Nephron (organoid): ENCODE results near the gene CASS4.
A peak's percentile ranks its signal among the peaks of the same experiment; 100 is the strongest.

Source experiments
- H3K27ac Mint-ChIP-seq, 3 experiments: 2 replicates each; pipeline ENCODE4 v1.8.0; 2020; ENCODE audit warnings: mixed read lengths in 3 of 3, mild to moderate bottlenecking in 2 of 3, moderate library complexity in 1 of 3
- H3K27me3 Mint-ChIP-seq: 2 replicates; pipeline ENCODE4 v1.8.0; 2021; ENCODE audit warnings: low read depth, mild to moderate bottlenecking, moderate library complexity, mixed read lengths
- H3K36me3 Mint-ChIP-seq: 2 replicates; pipeline ENCODE4 v1.8.0; 2020; ENCODE audit warnings: low read depth, mixed read lengths
- H3K4me1 Mint-ChIP-seq: 2 replicates; pipeline ENCODE4 v1.8.0; 2020; ENCODE audit warnings: mixed read lengths
- H3K4me3 Mint-ChIP-seq, 3 experiments: 2 replicates each; pipeline ENCODE4 v1.8.0; 2020; ENCODE audit warnings: mild to moderate bottlenecking in 3 of 3, mixed read lengths in 3 of 3, moderate library complexity in 2 of 3
- H3K9me3 Mint-ChIP-seq: 2 replicates; pipeline ENCODE4 v1.8.0; 2020; ENCODE audit warnings: mixed read lengths
- CTCF ChIP-seq, 3 experiments: fragments of 200-600 bp; sonication (generic); IDR thresholded peaks; one replicate each; pipeline ENCODE4 v1.5.0; 2021; ENCODE audit warnings: antibody characterized with exemption in 3 of 3; ENCODE audit not compliant: unreplicated experiment in 3 of 3

CASS4 gene

GRCh38 chr20:56422076-56422823 is 10.2 kb downstream of the CASS4 start:
- Mint-ChIP-seq H3K36me3 (peaks cover 14% of the 10 kb centered on the region), H3K4me3 (peak overlapping the region; percentile 9 to 88 (median 76)), H3K4me1 (peaks cover 28% of the 10 kb centered on the region), H3K27ac (peak overlapping the region; percentile 80 to 85 (median 82)), H3K9me3 (no peaks in the 10 kb centered on the region), H3K27me3 (no peaks in the 10 kb centered on the region)
- no peak for TF ChIP-seq CTCF (IDR thresholded peaks at IDR 0.05; ENCODE audit: unreplicated experiment in 3 of 3)

- Mint-ChIP-seq H3K36me3 (peaks cover 10% of the 10 kb centered on the region), H3K27ac (peak overlapping the region; percentile 80 to 85 (median 82)), H3K4me1 (peaks cover 34% of the 10 kb centered on the region), H3K4me3 (peak overlapping the region; percentile 9 to 88 (median 76)), H3K9me3 (no peaks in the 10 kb centered on the region), H3K27me3 (no peaks in the 10 kb centered on the region)
- no peak for TF ChIP-seq CTCF (IDR thresholded peaks at IDR 0.05; ENCODE audit: unreplicated experiment in 3 of 3)
Measured at GRCh38 chr20:56422824-56423189, 10.7 kb downstream of the CASS4 start.

GRCh38 chr20:56423211-56423610 is 11.2 kb downstream of the CASS4 start:
- Mint-ChIP-seq H3K4me1 (peaks cover 38% of the 10 kb centered on the region), H3K27me3 (no peaks in the 10 kb centered on the region), H3K4me3 (peak overlapping the region; percentile 9 to 88 (median 76)), H3K27ac (peak overlapping the region; percentile 80 to 85 (median 82)), H3K36me3 (peaks cover 6% of the 10 kb centered on the region), H3K9me3 (no peaks in the 10 kb centered on the region)
- TF ChIP-seq CTCF (IDR thresholded peaks at IDR 0.05; ENCODE audit: unreplicated experiment in 3 of 3), result no peak

GRCh38 chr20:56423886-56424285 is 11.8 kb downstream of the CASS4 start:
- no peaks in the 10 kb centered on the region for H3K9me3 Mint-ChIP-seq
- peaks cover 3% of the 10 kb centered on the region for H3K36me3 Mint-ChIP-seq
- H3K4me3 Mint-ChIP-seq, result peak overlapping the region in 2 of 3 experiments; percentile 50 to 86
- peaks cover 43% of the 10 kb centered on the region for H3K4me1 Mint-ChIP-seq
- H3K27ac Mint-ChIP-seq, result no peak overlapping the region
- H3K27me3 Mint-ChIP-seq, result no peaks in the 10 kb centered on the region
- TF ChIP-seq CTCF (IDR thresholded peaks at IDR 0.05; ENCODE audit: unreplicated experiment in 3 of 3), result no peak

GRCh38 chr20:56424931-56425330 is 12.9 kb downstream of the CASS4 start:
- TF ChIP-seq CTCF (IDR thresholded peaks at IDR 0.05; ENCODE audit: unreplicated experiment in 3 of 3), result no peak
- peak overlapping the region in 2 of 3 experiments; percentile 77 to 86 for H3K4me3 Mint-ChIP-seq
- no peaks in the 10 kb centered on the region for H3K36me3 Mint-ChIP-seq
- no peaks in the 10 kb centered on the region for H3K27me3 Mint-ChIP-seq
- H3K9me3 Mint-ChIP-seq, result no peaks in the 10 kb centered on the region
- peak overlapping the region in 2 of 3 experiments; percentile 33 to 43 for H3K27ac Mint-ChIP-seq
- peaks cover 50% of the 10 kb centered on the region for H3K4me1 Mint-ChIP-seq

GRCh38 chr20:56426026-56426425 is 14.0 kb downstream of the CASS4 start:
- Mint-ChIP-seq H3K4me3 (peak overlapping the region in 2 of 3 experiments; percentile 42 to 85), H3K27ac (peak overlapping the region in 2 of 3 experiments; percentile 22 to 34), H3K27me3 (no peaks in the 10 kb centered on the region), H3K36me3 (no peaks in the 10 kb centered on the region), H3K9me3 (no peaks in the 10 kb centered on the region), H3K4me1 (peaks cover 55% of the 10 kb centered on the region)
- TF ChIP-seq CTCF (IDR thresholded peaks at IDR 0.05; ENCODE audit: unreplicated experiment in 3 of 3), result no peak
